Spleen (tissue), 7 donors: Measurements from ENCODE around the gene GATA2.

Experiments
- CTCF ChIP-seq, 11 experiments: fragments of 200-600 bp in 7 of 11; fragments of 450-650 bp in 4 of 11; sonication (generic) in 4 of 11; IDR thresholded peaks in 8 of 11; conservative IDR thresholded peaks in 3 of 11; 1 replicate in 7 of 11; 2 replicates in 4 of 11; pipeline versions ENCODE4 v1.4.0 to v1.8.0; 2016 to 2021; ENCODE audit warnings: antibody characterized with exemption in 11 of 11, inconsistent platforms in 4 of 11, mild to moderate bottlenecking in 1 of 11
- POLR2A ChIP-seq, 3 donors: fragments of 450-650 bp; IDR thresholded peaks; one replicate each; pipeline ENCODE4 v1.5.1; 2017; ENCODE audit warnings: antibody characterized with exemption in 3 of 3, mild to moderate bottlenecking in 1 of 3
- POLR2AphosphoS5 ChIP-seq, 3 donors: sonication (generic); formaldehyde crosslinking; IDR thresholded peaks; one replicate each; pipeline ENCODE4 v1.5.1; 2017; ENCODE audit warnings: antibody characterized with exemption in 3 of 3
- donor health status: DM: no; HTN: no; CAD: no; lungs with moderate emphysema.
- donor health status: DM: no; HTN: no; CAD: no.
- donor health status: DM: no; HTN: no; CAD: no.

- TF ChIP-seq CTCF (IDR thresholded peaks at IDR 0.05 in 8 of 11, conservative IDR thresholded peaks at IDR 0.05 in 3 of 11), result no peak
- TF ChIP-seq POLR2AphosphoS5 (IDR thresholded peaks at IDR 0.05), result no peak
- TF ChIP-seq POLR2A (IDR thresholded peaks at IDR 0.05), result no peak
These were observed 10.8 kb downstream of the GATA2 start for GRCh38 chr3:128482175-128482574.
